B cell (primary cell): ENCODE results near the gene CD28. TPM values are rescaled to one million over a fixed set of nuclear protein-coding genes. Genes with fewer than 3 reads are reported as not detected.

Source experiments
- ATAC-seq: fragments of 200-7000 bp; cut with Tn5 transposase; one replicate; pipeline ENCODE4 v1.10.0; 2021; ENCODE audit warnings: low read depth, mild to moderate bottlenecking, moderate number of reproducible peaks, moderate library complexity
- CTCF ChIA-PET: fragments of 350-600 bp; sonication (Branson Sonifier 250); formaldehyde crosslinking; loops from one replicate; lab custom pipeline; 2021; ENCODE audit warnings: antibody characterized with exemption, inconsistent platforms; lab: Charles Lee
- POLR2A ChIA-PET: fragments of 350-600 bp; sonication (Branson Sonifier 250); formaldehyde crosslinking; loops from one replicate; lab custom pipeline; 2021; ENCODE audit warnings: antibody characterized with exemption; lab: Charles Lee
- DNase-seq: peaks from one replicate; pipeline ENCODE4 v3.0.0; 2013
- H2AFZ ChIP-seq: 2 replicates; pipeline ENCODE4 v1.6.1; 2012; ENCODE audit warnings: mild to moderate bottlenecking, low read depth, low read length; ENCODE audit not compliant: insufficient read depth, poor library complexity, severe bottlenecking
- H3K27ac ChIP-seq, 2 donors: 1 replicate in 1 of 2; 2 replicates in 1 of 2; pipeline ENCODE4 v1.5.1; 2012 to 2013; ENCODE audit warnings: low read length in 2 of 2, mild to moderate bottlenecking in 2 of 2, moderate library complexity in 1 of 2
- H3K27me3 ChIP-seq, 4 experiments: fragments of 200-600 bp in 1 of 4; sonication (generic) in 1 of 4; replicated peaks in 1 of 4; 1 replicate in 2 of 4; 2 replicates in 2 of 4; pipeline versions ENCODE4 v1.6.1 to v1.7.0; 2013 to 2016; ENCODE audit warnings: low read length in 3 of 4, mild to moderate bottlenecking in 2 of 4, mixed read lengths in 1 of 4, moderate library complexity in 1 of 4; ENCODE audit not compliant: insufficient read depth in 4 of 4, control insufficient read depth in 3 of 4; ENCODE audit errors: control extremely low read depth in 1 of 4
- H3K36me3 ChIP-seq, 2 experiments: replicated peaks in 1 of 2; 1 replicate in 1 of 2; 2 replicates in 1 of 2; pipeline versions ENCODE4 v1.6.1 to v1.7.1; 2013; ENCODE audit warnings: low read length in 1 of 2; ENCODE audit not compliant: insufficient read depth in 2 of 2, control insufficient read depth in 1 of 2; ENCODE audit errors: control extremely low read depth in 1 of 2, extremely low read depth in 1 of 2
- H3K4me1 ChIP-seq, 2 donors: fragments of 200-600 bp in 1 of 2; sonication (generic) in 1 of 2; 1 replicate in 1 of 2; 2 replicates in 1 of 2; pipeline versions ENCODE4 v1.5.1 to v1.6.1; 2013 to 2017; ENCODE audit warnings: low read length in 2 of 2; ENCODE audit not compliant: control insufficient read depth in 2 of 2, insufficient read depth in 2 of 2
- H3K4me2 ChIP-seq: replicated peaks from 2 replicates; pipeline ENCODE3; 2012; ENCODE audit warnings: mild to moderate bottlenecking, low read depth, low read length; ENCODE audit not compliant: poor library complexity, severe bottlenecking
- H3K4me3 ChIP-seq, 5 experiments: fragments of 200-600 bp in 1 of 5; sonication (generic) in 1 of 5; 1 replicate in 3 of 5; 2 replicates in 2 of 5; pipeline versions ENCODE4 v1.5.1 to v1.7.0; 2011 to 2016; ENCODE audit warnings: low read length in 4 of 5, mild to moderate bottlenecking in 4 of 5, low read depth in 2 of 5, control low read depth in 1 of 5, moderate library complexity in 1 of 5; ENCODE audit not compliant: insufficient read depth in 1 of 5; ENCODE audit errors: control extremely low read depth in 1 of 5, extremely low read depth in 1 of 5
- H3K79me2 ChIP-seq: fragments of 200-600 bp; sonication (generic); one replicate; pipeline ENCODE4 v1.6.0; 2016; ENCODE audit warnings: low read length; ENCODE audit not compliant: control insufficient read depth, insufficient read depth
- H3K9ac ChIP-seq: fragments of 200-600 bp; sonication (generic); 2 replicates; pipeline ENCODE4 v1.6.1; 2017; ENCODE audit warnings: mild to moderate bottlenecking, low read length, moderate library complexity
- H3K9me3 ChIP-seq, 3 donors: one replicate each; pipeline versions ENCODE4 v1.6.1 to v1.7.1; 2013; ENCODE audit warnings: low read length in 2 of 3; ENCODE audit not compliant: control insufficient read depth in 2 of 3, insufficient read depth in 1 of 3; ENCODE audit errors: control extremely low read depth in 1 of 3
- H4K20me1 ChIP-seq: 2 replicates; pipeline ENCODE4 v1.6.0; 2012; ENCODE audit warnings: mild to moderate bottlenecking, low read length; ENCODE audit not compliant: insufficient read depth, control insufficient read depth, poor library complexity, severe bottlenecking
- H3K27ac Mint-ChIP-seq: one replicate; pipeline ENCODE4 v1.8.0; 2021; ENCODE audit warnings: mixed read lengths
- H3K27me3 Mint-ChIP-seq: one replicate; pipeline ENCODE4 v1.8.0; 2021; ENCODE audit warnings: mixed read lengths
- H3K4me1 Mint-ChIP-seq: one replicate; pipeline ENCODE4 v1.8.0; 2021; ENCODE audit warnings: mixed read lengths
- H3K4me3 Mint-ChIP-seq: one replicate; pipeline ENCODE4 v1.8.0; 2021; ENCODE audit warnings: mixed read lengths
- H3K9me3 Mint-ChIP-seq: one replicate; pipeline ENCODE4 v1.8.0; 2022; ENCODE audit warnings: mixed read lengths; ENCODE audit not compliant: insufficient read depth
- EZH2 ChIP-seq: IDR thresholded peaks from 2 replicates; pipeline ENCODE4 v1.6.1; 2012; ENCODE audit warnings: borderline replicate concordance, low read depth, mild to moderate bottlenecking, moderate library complexity, low read length; ENCODE audit not compliant: insufficient read depth, poor library complexity, severe bottlenecking
- WGBS: methylation state at CpG from one replicate; pipeline ENCODE4 v1.1.5; 2013; ENCODE audit warnings: missing lambda C conversion rate; ENCODE audit not compliant: insufficient coverage; 5-methylcytosine and 5-hydroxymethylcytosine counted together
- intact Hi-C: fragments of 100-400 bp; cut with micrococcal nuclease; formaldehyde crosslinking; loops from one replicate; pipeline ENCODE4 v1.10.0; 2022
- polyA plus RNA-seq: library from polyadenylated mRNA; depleted of rRNA; stranded (reverse); fragments of >200 nt; gene quantifications from 2 replicates; pipeline ENCODE4 v1.2.3, GENCODE V29; 2012
- total RNA-seq, 2 donors: library from RNA; stranded (reverse); fragments of 120-200 nt in 1 of 2; gene quantifications; 1 replicate in 1 of 2; 2 replicates in 1 of 2; pipeline versions ENCODE4 v1.2.3 to v1.2.4, GENCODE V29; 2013 to 2022
- TF ChIP-seq, protein P1 (sequence below): fragments of 200-600 bp; IDR thresholded peaks from one replicate; pipeline ENCODE4 v1.8.0; 2022; ENCODE audit warnings: antibody characterized with exemption, mild to moderate bottlenecking

CD28 gene
- total and polyA plus RNA-seq, 2 donors (not counting 1 experiment from before 2014, with no cell fraction given): 0.18 to 0.37 TPM

DNA sequence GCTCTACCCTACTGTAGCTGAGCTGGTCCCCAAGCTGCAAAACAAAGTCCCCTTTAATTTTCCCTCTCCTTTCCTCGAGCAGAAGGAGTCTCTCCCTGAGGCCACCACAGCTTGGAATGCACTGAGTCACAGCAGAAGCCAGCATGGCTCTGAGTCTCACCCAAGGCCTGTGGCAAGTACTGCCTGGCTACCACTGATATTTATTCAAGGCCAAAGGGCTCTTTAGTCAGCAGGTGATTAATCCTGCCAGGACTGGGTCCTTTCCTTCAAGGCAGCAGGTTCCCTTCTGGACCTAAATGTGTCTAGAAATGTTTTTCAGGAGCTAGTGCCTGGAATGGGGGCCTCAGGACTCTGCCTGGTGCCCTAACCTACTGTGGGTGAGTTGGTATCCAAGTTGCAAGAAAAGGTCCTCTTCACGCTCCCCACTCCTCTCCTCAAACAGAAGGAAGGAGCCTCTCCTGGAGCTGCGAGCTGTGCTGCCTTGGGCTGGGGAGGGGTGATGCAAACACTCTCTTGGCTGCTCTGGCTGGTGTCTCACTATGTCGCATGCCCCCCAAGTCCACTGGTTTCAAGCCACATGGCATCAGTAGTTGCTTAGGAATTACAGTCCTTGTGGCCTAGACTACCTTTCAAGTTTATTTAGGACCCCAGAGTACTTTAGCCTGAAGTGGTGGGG, 53.4 kb downstream of the CD28 start:
- DNase-seq (no peak), ATAC-seq (no peak)
- Mint-ChIP-seq H3K27me3 (peaks cover 48% of the 10 kb centered on the region), H3K4me3 (no peak overlapping the region), H3K9me3 (peaks cover 10% of the 10 kb centered on the region), H3K4me1 (no peaks in the 10 kb centered on the region), H3K27ac (no peak overlapping the region)
- no peaks in the 10 kb centered on the region for H3K36me3 ChIP-seq
- no peak for TF ChIP-seq EZH2
- TF ChIP-seq, protein P1, sequence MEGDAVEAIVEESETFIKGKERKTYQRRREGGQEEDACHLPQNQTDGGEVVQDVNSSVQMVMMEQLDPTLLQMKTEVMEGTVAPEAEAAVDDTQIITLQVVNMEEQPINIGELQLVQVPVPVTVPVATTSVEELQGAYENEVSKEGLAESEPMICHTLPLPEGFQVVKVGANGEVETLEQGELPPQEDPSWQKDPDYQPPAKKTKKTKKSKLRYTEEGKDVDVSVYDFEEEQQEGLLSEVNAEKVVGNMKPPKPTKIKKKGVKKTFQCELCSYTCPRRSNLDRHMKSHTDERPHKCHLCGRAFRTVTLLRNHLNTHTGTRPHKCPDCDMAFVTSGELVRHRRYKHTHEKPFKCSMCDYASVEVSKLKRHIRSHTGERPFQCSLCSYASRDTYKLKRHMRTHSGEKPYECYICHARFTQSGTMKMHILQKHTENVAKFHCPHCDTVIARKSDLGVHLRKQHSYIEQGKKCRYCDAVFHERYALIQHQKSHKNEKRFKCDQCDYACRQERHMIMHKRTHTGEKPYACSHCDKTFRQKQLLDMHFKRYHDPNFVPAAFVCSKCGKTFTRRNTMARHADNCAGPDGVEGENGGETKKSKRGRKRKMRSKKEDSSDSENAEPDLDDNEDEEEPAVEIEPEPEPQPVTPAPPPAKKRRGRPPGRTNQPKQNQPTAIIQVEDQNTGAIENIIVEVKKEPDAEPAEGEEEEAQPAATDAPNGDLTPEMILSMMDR: no peak
- H3K27me3 ChIP-seq: peaks cover 0 to 3% (median 1%) of the 10 kb centered on the region in 4 experiments
- POLR2A ChIA-PET: no interaction called here
- no peak overlapping the region for H3K4me2 ChIP-seq
- CTCF ChIA-PET: no interaction called here
- no peak overlapping the region for H3K27ac ChIP-seq
- intact Hi-C loops: no loop called here
- WGBS: 67% methylated on average over 1 of the region's 4 CpGs
- no peak overlapping the region for H2AFZ ChIP-seq
- H3K79me2 ChIP-seq: no peaks in the 10 kb centered on the region
- H3K9me3 ChIP-seq: peaks cover 1 to 15% (median 7%) of the 10 kb centered on the region in 3 donors
- no peaks in the 10 kb centered on the region for H4K20me1 ChIP-seq
- H3K4me1 ChIP-seq: no peaks in the 10 kb centered on the region
- no peak overlapping the region for H3K4me3 ChIP-seq
- H3K9ac ChIP-seq: no peak overlapping the region

DNA sequence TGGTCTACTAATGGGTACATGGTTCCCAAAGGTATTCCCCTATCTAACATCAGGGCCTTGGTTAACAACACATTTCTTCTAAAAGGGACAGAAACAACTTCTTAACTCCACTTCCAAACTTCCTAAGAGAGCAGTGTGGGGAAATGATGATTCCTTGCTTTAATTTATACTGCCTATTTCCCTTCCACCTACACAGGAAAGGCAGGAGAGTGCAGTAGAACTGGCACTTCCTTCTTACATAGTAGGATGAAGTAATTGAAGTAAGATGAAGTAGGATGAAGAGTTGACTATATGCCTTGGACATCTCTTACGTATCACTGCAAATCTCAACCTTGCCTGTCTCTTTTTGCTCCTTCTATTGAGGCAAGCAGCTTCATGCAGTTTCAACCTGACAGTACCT, 54.7 kb downstream of the CD28 start:
- no CpG with 5 or more reads among the region's 1 CpG for WGBS
- Mint-ChIP-seq H3K27ac (no peak overlapping the region), H3K27me3 (peaks cover 46% of the 10 kb centered on the region), H3K4me1 (no peaks in the 10 kb centered on the region), H3K4me3 (no peak overlapping the region), H3K9me3 (peaks cover 9% of the 10 kb centered on the region)
- Histone ChIP-seq H3K27me3 (peaks cover 0 to 3% (median 1%) of the 10 kb centered on the region in 4 experiments), H2AFZ (no peak overlapping the region), H3K9ac (no peak overlapping the region), H3K79me2 (no peaks in the 10 kb centered on the region), H3K4me1 (no peaks in the 10 kb centered on the region), H4K20me1 (no peaks in the 10 kb centered on the region), H3K36me3 (no peaks in the 10 kb centered on the region), H3K27ac (no peak overlapping the region), H3K4me2 (no peak overlapping the region), H3K4me3 (no peak overlapping the region), H3K9me3 (peaks cover 1 to 15% (median 4%) of the 10 kb centered on the region in 3 donors)
- DNase-seq (no peak), ATAC-seq (no peak)
- TF ChIP-seq EZH2: no peak
- TF ChIP-seq, protein P1: no peak
- ChIA-PET POLR2A (no interaction called here), CTCF (no interaction called here)
- intact Hi-C loops: no loop called here
